PC-3 (cell line): ENCODE results near the gene TRIM71. TPM values are rescaled to one million over a fixed set of nuclear protein-coding genes. Genes with fewer than 3 reads are reported as not detected.

ENCODE experiments used
- ATAC-seq: fragments of 200-7000 bp; cut with Tn5 transposase; 2 replicates; pipeline ENCODE4 v1.9.1; 2020; ENCODE audit warnings: mild to moderate bottlenecking, moderate library complexity
- BruUV-seq: library from RNA; stranded (reverse); fragments of 400-500 nt; replicated peaks from 2 replicates; lab custom pipeline; 2021; lab: Mats Ljungman, UMichigan
- CTCF ChIA-PET: fragments of 300-600 bp; sonication (Branson Sonifier 250); formaldehyde crosslinking; loops from one replicate; lab custom pipeline; 2022; ENCODE audit warnings: antibody characterized with exemption; lab: Charles Lee
- POLR2A ChIA-PET: fragments of 300-600 bp; sonication (Branson Sonifier 250); formaldehyde crosslinking; loops from one replicate; lab custom pipeline; 2022; ENCODE audit warnings: antibody characterized with exemption; ENCODE audit not compliant: unreplicated experiment; lab: Charles Lee
- DNase-seq: peaks from one replicate; pipeline ENCODE4 v3.0.0-alpha.2; 2015
- H2AFZ ChIP-seq: fragments of 300-600 bp; sonication (generic); 2 replicates; pipeline ENCODE4 v1.6.0; 2016; ENCODE audit warnings: antibody characterized with exemption, low read length
- H3F3A ChIP-seq: fragments of 300-600 bp; sonication (generic); one replicate; pipeline ENCODE4 v1.6.0; 2017; ENCODE audit warnings: antibody characterized with exemption, low read length, control low read depth, mild to moderate bottlenecking; ENCODE audit not compliant: unreplicated experiment
- H3K27ac ChIP-seq: fragments of 300-600 bp; sonication (generic); 2 replicates; pipeline ENCODE4 v1.5.1; 2016; ENCODE audit warnings: mild to moderate bottlenecking, low read length
- H3K27me3 ChIP-seq: fragments of 300-600 bp; sonication (generic); 2 replicates; pipeline ENCODE4 v1.6.1; 2016; ENCODE audit warnings: low read length, mixed read lengths
- H3K36me3 ChIP-seq: fragments of 300-600 bp; sonication (generic); 2 replicates; pipeline ENCODE4 v1.6.1; 2016; ENCODE audit warnings: low read depth, mixed run types, low read length, mixed read lengths
- H3K4me1 ChIP-seq: fragments of 300-600 bp; sonication (generic); 2 replicates; pipeline ENCODE4 v1.5.1; 2016; ENCODE audit warnings: low read length; ENCODE audit not compliant: insufficient read depth
- H3K4me2 ChIP-seq: fragments of 300-600 bp; sonication (generic); 2 replicates; pipeline ENCODE4 v1.6.0; 2016; ENCODE audit warnings: low read length
- H3K4me3 ChIP-seq: fragments of 300-600 bp; sonication (generic); 2 replicates; pipeline ENCODE4 v1.5.1; 2016; ENCODE audit warnings: mild to moderate bottlenecking, low read length, mixed read lengths
- H3K79me2 ChIP-seq: fragments of 300-600 bp; sonication (generic); 2 replicates; pipeline ENCODE4 v1.6.1; 2017; ENCODE audit warnings: low read length, mixed read lengths
- H3K9ac ChIP-seq: fragments of 300-600 bp; sonication (generic); 2 replicates; pipeline ENCODE4 v1.6.0; 2016; ENCODE audit warnings: mild to moderate bottlenecking, low read length
- H3K9me2 ChIP-seq: fragments of 300-600 bp; sonication (generic); replicated peaks from 2 replicates; pipeline ENCODE4 v1.6.1; 2016; ENCODE audit warnings: mixed run types, low read length, mixed read lengths
- H3K9me3 ChIP-seq: fragments of 300-600 bp; sonication (generic); 2 replicates; pipeline ENCODE4 v1.6.1; 2016; ENCODE audit warnings: low read length, mixed read lengths
- H4K20me1 ChIP-seq: fragments of 300-600 bp; sonication (generic); 2 replicates; pipeline ENCODE4 v1.6.1; 2016; ENCODE audit warnings: low read length, mixed read lengths
- CTCF ChIP-seq: fragments of 300-600 bp; sonication (generic); conservative IDR thresholded peaks from 2 replicates; pipeline ENCODE4 v1.5.1; 2017; ENCODE audit warnings: antibody characterized with exemption, low read depth, mild to moderate bottlenecking, low read length
- EZH2 ChIP-seq: fragments of 300-600 bp; sonication (generic); IDR thresholded peaks from one replicate; pipeline ENCODE4 v1.6.1; 2017; ENCODE audit warnings: antibody characterized with exemption, mild to moderate bottlenecking, low read length; ENCODE audit not compliant: unreplicated experiment
- EZH2phosphoT487 ChIP-seq: fragments of 300-600 bp; sonication (generic); IDR thresholded peaks from 2 replicates; pipeline ENCODE4 v1.6.1; 2018; ENCODE audit warnings: mild to moderate bottlenecking, antibody characterized with exemption, low read length, borderline replicate concordance
- intact Hi-C: fragments of 100-400 bp; cut with micrococcal nuclease; formaldehyde crosslinking; loops from 2 replicates; pipeline ENCODE4 v1.9.0; 2023
- total RNA-seq: library from RNA; depleted of rRNA; stranded (reverse); fragments of >200 nt; gene quantifications from 2 replicates; pipeline ENCODE4 v1.2.3, GENCODE V29; 2014

TRIM71 gene
- total RNA-seq, 1 experiment from 2014 or later = 0.11 TPM

DNA sequence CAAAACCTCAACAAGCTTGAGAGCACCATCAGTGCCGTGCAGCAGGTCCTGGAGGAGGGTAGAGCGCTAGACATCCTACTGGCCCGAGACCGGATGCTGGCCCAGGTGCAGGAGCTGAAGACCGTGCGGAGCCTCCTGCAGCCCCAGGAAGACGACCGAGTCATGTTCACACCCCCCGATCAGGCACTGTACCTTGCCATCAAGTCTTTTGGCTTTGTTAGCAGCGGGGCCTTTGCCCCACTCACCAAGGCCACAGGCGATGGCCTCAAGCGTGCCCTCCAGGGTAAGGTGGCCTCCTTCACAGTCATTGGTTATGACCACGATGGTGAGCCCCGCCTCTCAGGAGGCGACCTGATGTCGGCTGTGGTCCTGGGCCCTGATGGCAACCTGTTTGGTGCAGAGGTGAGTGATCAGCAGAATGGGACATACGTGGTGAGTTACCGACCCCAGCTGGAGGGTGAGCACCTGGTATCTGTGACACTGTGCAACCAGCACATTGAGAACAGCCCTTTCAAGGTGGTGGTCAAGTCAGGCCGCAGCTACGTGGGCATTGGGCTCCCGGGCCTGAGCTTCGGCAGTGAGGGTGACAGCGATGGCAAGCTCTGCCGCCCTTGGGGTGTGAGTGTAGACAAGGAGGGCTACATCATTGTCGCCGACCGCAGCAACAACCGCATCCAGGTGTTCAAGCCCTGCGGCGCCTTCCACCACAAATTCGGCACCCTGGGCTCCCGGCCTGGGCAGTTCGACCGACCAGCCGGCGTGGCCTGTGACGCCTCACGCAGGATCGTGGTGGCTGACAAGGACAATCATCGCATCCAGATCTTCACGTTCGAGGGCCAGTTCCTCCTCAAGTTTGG lies 72.9 kb downstream of the TRIM71 start:
- no peak overlapping the region for H2AFZ ChIP-seq
- BruUV-seq = no TSS peak
- CTCF ChIA-PET = no interaction called here

GRCh38 chr3:32891365-32891764 lies 73.6 kb downstream of the TRIM71 start:
- Histone ChIP-seq H3K9me3 (no peaks in the 10 kb centered on the region), H3K27me3 (no peaks in the 10 kb centered on the region), H3F3A (no peaks in the 10 kb centered on the region), H3K4me1 (peaks cover 9% of the 10 kb centered on the region), H2AFZ (no peak overlapping the region), H3K9me2 (no peaks in the 10 kb centered on the region), H3K4me2 (no peak overlapping the region), H3K79me2 (no peaks in the 10 kb centered on the region), H3K4me3 (no peak overlapping the region), H3K9ac (no peak overlapping the region), H3K27ac (no peak overlapping the region), H3K36me3 (no peaks in the 10 kb centered on the region), H4K20me1 (no peaks in the 10 kb centered on the region)
- CTCF ChIA-PET = no interaction called here
- no peak for DNase-seq
- no TSS peak for BruUV-seq
- TF ChIP-seq EZH2 (no peak), CTCF (no peak), EZH2phosphoT487 (no peak)
- POLR2A ChIA-PET = no interaction called here
- ATAC-seq = no peak
- intact Hi-C loops = no loop called here

More for the DNA sequence above, 72.9 kb downstream of the TRIM71 start:
- Histone ChIP-seq H3F3A (no peaks in the 10 kb centered on the region), H3K36me3 (no peaks in the 10 kb centered on the region), H3K9me2 (no peaks in the 10 kb centered on the region), H3K9me3 (no peaks in the 10 kb centered on the region), H4K20me1 (no peaks in the 10 kb centered on the region), H3K4me1 (peaks cover 13% of the 10 kb centered on the region), H3K79me2 (no peaks in the 10 kb centered on the region), H3K4me2 (no peak overlapping the region), H3K27ac (no peak overlapping the region), H3K27me3 (no peaks in the 10 kb centered on the region), H3K4me3 (no peak overlapping the region), H3K9ac (no peak overlapping the region)
- POLR2A ChIA-PET = no interaction called here
- TF ChIP-seq EZH2 (no peak), EZH2phosphoT487 (no peak), CTCF (no peak)
- DNase-seq (no peak), ATAC-seq (no peak)
- intact Hi-C loops = no loop called here
